ENCODE data around the gene CSNK1A1L. TPM values are rescaled to one million over a fixed set of nuclear protein-coding genes. Genes with fewer than 3 reads are reported as not detected.

Gene CSNK1A1L
- not detected for total RNA-seq

GRCh38 chr13:37105251-37105714 is at the start of gene CSNK1A1L:
Gene CSNK1A1L (minus strand): TSS chr13:37105664. CDS start chr13:37105256, 408 bp downstream.
- DNase-seq = no peak

- DNase-seq = no peak
These were observed 43.9 kb upstream of the CSNK1A1L start for GRCh38 chr13:37149380-37149779.

GRCh38 chr13:37148501-37148900 is 43.0 kb upstream of the CSNK1A1L start:
- DNase-seq = no peak

- DNase-seq = no peak
These were observed 39.2 kb upstream of the CSNK1A1L start for GRCh38 chr13:37144661-37145060.

GRCh38 chr13:37143911-37144310 is 38.4 kb upstream of the CSNK1A1L start:
- DNase-seq = peak; percentile 40

- DNase-seq = no peak
These were observed 37.4 kb upstream of the CSNK1A1L start for GRCh38 chr13:37142877-37143276.

- DNase-seq = no peak
These were observed 35.5 kb upstream of the CSNK1A1L start for GRCh38 chr13:37141011-37141410.

GRCh38 chr13:37139356-37139755 is 33.9 kb upstream of the CSNK1A1L start:
- no peak for DNase-seq

GRCh38 chr13:37138926-37139325 is 33.5 kb upstream of the CSNK1A1L start:
- DNase-seq = no peak

- DNase-seq = no peak
These were observed 32.7 kb upstream of the CSNK1A1L start for GRCh38 chr13:37138169-37138568.

- no peak for DNase-seq
These were observed 31.2 kb upstream of the CSNK1A1L start for GRCh38 chr13:37136633-37137032.

- DNase-seq = no peak
These were observed 30.7 kb upstream of the CSNK1A1L start for GRCh38 chr13:37136187-37136586.

- DNase-seq = no peak
These were observed 29.1 kb upstream of the CSNK1A1L start for GRCh38 chr13:37134411-37135041.

GRCh38 chr13:37132211-37132610 is 26.7 kb upstream of the CSNK1A1L start:
- DNase-seq = no peak

GRCh38 chr13:37131092-37131491 is 25.6 kb upstream of the CSNK1A1L start:
- no peak for DNase-seq

- DNase-seq = peak; percentile 34
These were observed 24.4 kb upstream of the CSNK1A1L start for GRCh38 chr13:37129866-37130265.

- DNase-seq = peak; percentile 73
These were observed 22.3 kb upstream of the CSNK1A1L start for GRCh38 chr13:37127691-37128241.

- DNase-seq = no peak
These were observed 17.9 kb upstream of the CSNK1A1L start for GRCh38 chr13:37123337-37123736.

GRCh38 chr13:37118016-37118415 is 12.6 kb upstream of the CSNK1A1L start:
- no peak for DNase-seq

- DNase-seq = peak; percentile 38
These were observed 8.8 kb upstream of the CSNK1A1L start for GRCh38 chr13:37114250-37114649.

- DNase-seq = no peak
These were observed 8.1 kb upstream of the CSNK1A1L start for GRCh38 chr13:37113534-37113933.

GRCh38 chr13:37109051-37109678 is 3.7 kb upstream of the CSNK1A1L start:
- DNase-seq = peak; percentile 86

- no peak for DNase-seq
These were observed 2.4 kb upstream of the CSNK1A1L start for GRCh38 chr13:37107868-37108267.

- DNase-seq = no peak
These were observed 2.0 kb upstream of the CSNK1A1L start for GRCh38 chr13:37107456-37107855.
